ENCODE data around the gene DIPK1B.

DNA sequence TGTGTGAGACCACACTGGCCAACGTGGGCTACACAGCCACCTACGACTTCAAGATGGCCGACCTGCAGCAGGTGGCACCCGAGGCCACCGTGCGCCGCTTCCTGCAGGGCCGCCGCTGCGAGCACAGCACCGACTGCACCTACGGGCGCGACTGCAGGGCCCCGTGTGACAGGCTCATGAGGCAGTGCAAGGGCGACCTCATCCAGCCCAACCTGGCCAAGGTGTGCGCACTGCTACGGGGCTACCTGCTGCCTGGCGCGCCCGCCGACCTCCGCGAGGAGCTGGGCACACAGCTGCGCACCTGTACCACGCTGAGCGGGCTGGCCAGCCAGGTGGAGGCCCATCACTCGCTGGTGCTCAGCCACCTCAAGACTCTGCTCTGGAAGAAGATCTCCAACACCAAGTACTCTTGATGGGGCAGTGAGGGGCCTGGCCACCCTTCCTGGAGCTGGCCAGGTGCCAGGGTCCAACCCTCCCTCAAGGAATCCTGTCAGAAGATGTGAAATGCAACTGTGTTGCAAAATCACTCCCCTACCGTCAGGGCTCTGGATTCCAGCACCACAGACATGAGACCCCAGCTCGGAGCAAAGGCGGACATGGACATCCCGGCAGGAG, 11.1 kb downstream of the DIPK1B start:
- TF ChIP-seq, protein P1, sequence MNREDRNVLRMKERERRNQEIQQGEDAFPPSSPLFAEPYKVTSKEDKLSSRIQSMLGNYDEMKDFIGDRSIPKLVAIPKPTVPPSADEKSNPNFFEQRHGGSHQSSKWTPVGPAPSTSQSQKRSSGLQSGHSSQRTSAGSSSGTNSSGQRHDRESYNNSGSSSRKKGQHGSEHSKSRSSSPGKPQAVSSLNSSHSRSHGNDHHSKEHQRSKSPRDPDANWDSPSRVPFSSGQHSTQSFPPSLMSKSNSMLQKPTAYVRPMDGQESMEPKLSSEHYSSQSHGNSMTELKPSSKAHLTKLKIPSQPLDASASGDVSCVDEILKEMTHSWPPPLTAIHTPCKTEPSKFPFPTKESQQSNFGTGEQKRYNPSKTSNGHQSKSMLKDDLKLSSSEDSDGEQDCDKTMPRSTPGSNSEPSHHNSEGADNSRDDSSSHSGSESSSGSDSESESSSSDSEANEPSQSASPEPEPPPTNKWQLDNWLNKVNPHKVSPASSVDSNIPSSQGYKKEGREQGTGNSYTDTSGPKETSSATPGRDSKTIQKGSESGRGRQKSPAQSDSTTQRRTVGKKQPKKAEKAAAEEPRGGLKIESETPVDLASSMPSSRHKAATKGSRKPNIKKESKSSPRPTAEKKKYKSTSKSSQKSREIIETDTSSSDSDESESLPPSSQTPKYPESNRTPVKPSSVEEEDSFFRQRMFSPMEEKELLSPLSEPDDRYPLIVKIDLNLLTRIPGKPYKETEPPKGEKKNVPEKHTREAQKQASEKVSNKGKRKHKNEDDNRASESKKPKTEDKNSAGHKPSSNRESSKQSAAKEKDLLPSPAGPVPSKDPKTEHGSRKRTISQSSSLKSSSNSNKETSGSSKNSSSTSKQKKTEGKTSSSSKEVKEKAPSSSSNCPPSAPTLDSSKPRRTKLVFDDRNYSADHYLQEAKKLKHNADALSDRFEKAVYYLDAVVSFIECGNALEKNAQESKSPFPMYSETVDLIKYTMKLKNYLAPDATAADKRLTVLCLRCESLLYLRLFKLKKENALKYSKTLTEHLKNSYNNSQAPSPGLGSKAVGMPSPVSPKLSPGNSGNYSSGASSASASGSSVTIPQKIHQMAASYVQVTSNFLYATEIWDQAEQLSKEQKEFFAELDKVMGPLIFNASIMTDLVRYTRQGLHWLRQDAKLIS (CRISPR knock-in tag; IDR thresholded peaks at IDR 0.05; ENCODE audit: borderline replicate concordance) = no peak
- no peak for TF ChIP-seq ZNF317 (CRISPR knock-in tag; IDR thresholded peaks at IDR 0.05; ENCODE audit: borderline replicate concordance, low read depth)
- no peak for TF ChIP-seq FOXJ3 (CRISPR knock-in tag; IDR thresholded peaks at IDR 0.05; ENCODE audit: borderline replicate concordance)
- TF ChIP-seq SP1 (CRISPR knock-in tag; conservative IDR thresholded peaks at IDR 0.05) = no peak
- no peak for TF ChIP-seq NFE2L1 (CRISPR knock-in tag; IDR thresholded peaks at IDR 0.05)
- no peak for TF ChIP-seq NR1H2 (CRISPR knock-in tag; IDR thresholded peaks at IDR 0.05)
- TF ChIP-seq, protein P2, sequence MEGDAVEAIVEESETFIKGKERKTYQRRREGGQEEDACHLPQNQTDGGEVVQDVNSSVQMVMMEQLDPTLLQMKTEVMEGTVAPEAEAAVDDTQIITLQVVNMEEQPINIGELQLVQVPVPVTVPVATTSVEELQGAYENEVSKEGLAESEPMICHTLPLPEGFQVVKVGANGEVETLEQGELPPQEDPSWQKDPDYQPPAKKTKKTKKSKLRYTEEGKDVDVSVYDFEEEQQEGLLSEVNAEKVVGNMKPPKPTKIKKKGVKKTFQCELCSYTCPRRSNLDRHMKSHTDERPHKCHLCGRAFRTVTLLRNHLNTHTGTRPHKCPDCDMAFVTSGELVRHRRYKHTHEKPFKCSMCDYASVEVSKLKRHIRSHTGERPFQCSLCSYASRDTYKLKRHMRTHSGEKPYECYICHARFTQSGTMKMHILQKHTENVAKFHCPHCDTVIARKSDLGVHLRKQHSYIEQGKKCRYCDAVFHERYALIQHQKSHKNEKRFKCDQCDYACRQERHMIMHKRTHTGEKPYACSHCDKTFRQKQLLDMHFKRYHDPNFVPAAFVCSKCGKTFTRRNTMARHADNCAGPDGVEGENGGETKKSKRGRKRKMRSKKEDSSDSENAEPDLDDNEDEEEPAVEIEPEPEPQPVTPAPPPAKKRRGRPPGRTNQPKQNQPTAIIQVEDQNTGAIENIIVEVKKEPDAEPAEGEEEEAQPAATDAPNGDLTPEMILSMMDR (IDR thresholded peaks at IDR 0.05) = no peak
- TF ChIP-seq CREB1 (CRISPR knock-in tag; IDR thresholded peaks at IDR 0.05) = no peak
- no peak for TF ChIP-seq RORB (CRISPR knock-in tag; IDR thresholded peaks at IDR 0.05)
- no peak for TF ChIP-seq MXD4 (CRISPR knock-in tag; IDR thresholded peaks at IDR 0.05; ENCODE audit: borderline replicate concordance)
- no peak for TF ChIP-seq TCF7 (CRISPR knock-in tag; IDR thresholded peaks at IDR 0.05; ENCODE audit: low read depth)
- TF ChIP-seq ZNF416 (CRISPR knock-in tag; IDR thresholded peaks at IDR 0.05) = no peak
